Uterus (tissue), 2 donors: ENCODE measurements around the gene URB2.

Experiments used
- CTCF ChIP-seq, 4 experiments: fragments of 200-600 bp in 2 of 4; fragments of 450-650 bp in 2 of 4; sonication (generic) in 2 of 4; IDR thresholded peaks; one replicate each; pipeline ENCODE4 v1.5.1; 2016 to 2019; ENCODE audit warnings: antibody characterized with exemption in 4 of 4, mild to moderate bottlenecking in 2 of 4, moderate library complexity in 1 of 4
- POLR2A ChIP-seq, 2 donors: fragments of 450-650 bp; IDR thresholded peaks; one replicate each; pipeline ENCODE4 v1.6.1; 2016; ENCODE audit warnings: antibody characterized with exemption in 2 of 2, mild to moderate bottlenecking in 1 of 2, moderate library complexity in 1 of 2

GRCh38 chr1:229623838-229624237 is 2.2 kb upstream of the URB2 start:
- no peak for TF ChIP-seq CTCF (IDR thresholded peaks at IDR 0.05)
- no peak for TF ChIP-seq POLR2A (IDR thresholded peaks at IDR 0.05)
